Measurements from ENCODE around the gene AKAP13. TPM values are rescaled to one million over a fixed set of nuclear protein-coding genes. Genes with fewer than 3 reads are reported as not detected.

Gene AKAP13
- polyA plus RNA-seq, 3 donors, result 47.9 to 99.7 (median 92.6) TPM

DNA sequence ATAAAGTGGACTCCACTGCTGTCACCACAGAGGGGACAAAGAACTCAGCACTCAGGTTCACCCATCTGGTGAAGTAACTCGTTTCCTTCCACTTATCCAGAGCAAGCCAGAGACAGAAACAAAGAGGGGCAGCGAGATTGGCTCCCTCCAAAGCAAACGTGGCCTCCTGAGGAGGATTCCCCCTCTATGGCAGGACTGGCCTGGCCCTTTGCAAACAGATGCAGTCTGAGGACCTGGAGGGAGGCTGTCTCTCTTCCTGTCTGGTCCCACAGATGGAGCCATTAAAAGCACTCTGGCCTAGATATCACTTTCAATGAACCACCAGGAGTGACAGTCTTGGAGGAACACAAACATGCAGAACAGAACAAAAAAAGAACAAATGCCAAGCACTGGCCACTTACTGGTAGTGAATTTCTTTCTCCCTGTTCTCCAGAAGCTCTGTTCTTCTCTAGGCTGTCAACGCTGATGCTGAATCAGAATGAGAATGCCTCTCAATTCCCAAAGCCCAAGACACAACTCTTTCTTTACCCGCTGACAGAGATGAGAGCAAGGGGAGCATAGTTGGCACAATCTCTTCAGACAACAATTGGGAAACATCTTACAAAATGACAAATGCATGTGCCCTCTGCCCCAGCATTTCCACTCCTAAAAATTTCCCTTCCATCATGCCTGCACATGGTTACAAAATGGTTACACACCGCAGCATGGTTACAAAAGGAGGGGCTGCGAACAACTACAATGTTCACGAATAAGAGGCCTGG lies 400.0 kb downstream of the AKAP13 start:
- H3K27ac Mint-ChIP-seq, result no peak overlapping the region
- TF ChIP-seq, protein P1, sequence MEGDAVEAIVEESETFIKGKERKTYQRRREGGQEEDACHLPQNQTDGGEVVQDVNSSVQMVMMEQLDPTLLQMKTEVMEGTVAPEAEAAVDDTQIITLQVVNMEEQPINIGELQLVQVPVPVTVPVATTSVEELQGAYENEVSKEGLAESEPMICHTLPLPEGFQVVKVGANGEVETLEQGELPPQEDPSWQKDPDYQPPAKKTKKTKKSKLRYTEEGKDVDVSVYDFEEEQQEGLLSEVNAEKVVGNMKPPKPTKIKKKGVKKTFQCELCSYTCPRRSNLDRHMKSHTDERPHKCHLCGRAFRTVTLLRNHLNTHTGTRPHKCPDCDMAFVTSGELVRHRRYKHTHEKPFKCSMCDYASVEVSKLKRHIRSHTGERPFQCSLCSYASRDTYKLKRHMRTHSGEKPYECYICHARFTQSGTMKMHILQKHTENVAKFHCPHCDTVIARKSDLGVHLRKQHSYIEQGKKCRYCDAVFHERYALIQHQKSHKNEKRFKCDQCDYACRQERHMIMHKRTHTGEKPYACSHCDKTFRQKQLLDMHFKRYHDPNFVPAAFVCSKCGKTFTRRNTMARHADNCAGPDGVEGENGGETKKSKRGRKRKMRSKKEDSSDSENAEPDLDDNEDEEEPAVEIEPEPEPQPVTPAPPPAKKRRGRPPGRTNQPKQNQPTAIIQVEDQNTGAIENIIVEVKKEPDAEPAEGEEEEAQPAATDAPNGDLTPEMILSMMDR (IDR thresholded peaks at IDR 0.05), result no peak
- no peak overlapping the region for H3K4me2 ChIP-seq (replicated peaks; ENCODE audit: extremely low read depth, low read length, poor library complexity, severe bottlenecking)
- H3K36me3 ChIP-seq (replicated peaks in 1 of 2; ENCODE audit: control insufficient read depth in 1 of 2, insufficient read depth in 2 of 2, low read length in 2 of 2), result no peaks in the 10 kb centered on the region
- H2AFZ ChIP-seq (ENCODE audit: insufficient read depth, low read depth, low read length, poor library complexity, severe bottlenecking), result no peak overlapping the region
- H3K36me3 Mint-ChIP-seq, result no peaks in the 10 kb centered on the region
- H3K27me3 ChIP-seq (ENCODE audit: control insufficient read depth in 2 of 2, insufficient read depth in 2 of 2, low read length in 2 of 2), result no peaks in the 10 kb centered on the region
- peaks cover 0 to 3% (median 2%) of the 10 kb centered on the region in 3 donors for H3K27me3 Mint-ChIP-seq (ENCODE audit: low read depth in 3 of 3)
- H3K27ac ChIP-seq (ENCODE audit: low read depth in 1 of 2, low read length in 2 of 2), result no peak overlapping the region
- intact Hi-C loops (cut with micrococcal nuclease), result no loop called here
- H3K4me3 Mint-ChIP-seq, result no peak overlapping the region
- peaks cover under 1 to 11% of the 10 kb centered on the region in 2 donors for H3K4me1 ChIP-seq (ENCODE audit: control insufficient read depth in 1 of 2, insufficient read depth in 2 of 2, low read length in 2 of 2)
- DNase-seq, result no peak
- no peak overlapping the region for H3K4me3 ChIP-seq (replicated peaks in 1 of 3; ENCODE audit: low read depth in 2 of 3, low read length in 3 of 3)
- H3K79me2 ChIP-seq (ENCODE audit: insufficient read depth, low read length), result no peaks in the 10 kb centered on the region
- H3K4me1 Mint-ChIP-seq, result peaks cover 9% of the 10 kb centered on the region
- WGBS (ENCODE audit: insufficient coverage), result 92% methylated on average over 7 of the region's 8 CpGs
- no peaks in the 10 kb centered on the region for H4K20me1 ChIP-seq (ENCODE audit: insufficient read depth, low read length)
- H3K9me3 ChIP-seq (replicated peaks in 1 of 2; ENCODE audit: control insufficient read depth in 1 of 2, insufficient read depth in 1 of 2, low read length in 2 of 2), result no peaks in the 10 kb centered on the region
- H3K9me3 Mint-ChIP-seq, result no peaks in the 10 kb centered on the region
- H3K9ac ChIP-seq (ENCODE audit: insufficient read depth, low read length, poor library complexity, severe bottlenecking), result no peak overlapping the region

DNA sequence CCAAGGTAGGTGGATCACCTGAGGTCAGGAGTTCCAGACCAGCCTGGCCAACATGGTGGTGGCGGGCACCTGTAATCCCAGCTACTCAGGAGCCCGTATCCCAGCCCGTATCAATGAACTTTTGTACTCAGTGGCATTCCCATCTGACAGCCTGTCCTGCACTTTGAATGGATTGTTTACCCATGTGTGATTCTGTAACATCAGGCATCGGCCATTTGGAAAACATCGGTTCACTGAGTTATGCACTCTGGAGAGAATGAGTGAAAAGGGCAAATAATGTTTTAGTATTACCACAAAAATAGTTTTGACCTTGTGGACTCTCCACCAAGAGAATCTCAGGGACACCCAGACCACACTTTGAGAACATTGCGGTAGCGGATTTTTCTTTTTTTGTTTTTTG lies 400.7 kb downstream of the AKAP13 start:
- H3K79me2 ChIP-seq (ENCODE audit: insufficient read depth, low read length), result no peaks in the 10 kb centered on the region
- Mint-ChIP-seq H3K27ac (no peak overlapping the region), H3K27me3 (ENCODE audit: low read depth in 3 of 3) (peaks cover 0 to 2% (median 0%) of the 10 kb centered on the region in 3 donors), H3K4me3 (no peak overlapping the region), H3K36me3 (no peaks in the 10 kb centered on the region), H3K4me1 (peaks cover 12% of the 10 kb centered on the region), H3K9me3 (no peaks in the 10 kb centered on the region)
- no peak overlapping the region for H3K4me2 ChIP-seq (replicated peaks; ENCODE audit: extremely low read depth, low read length, poor library complexity, severe bottlenecking)
- no peaks in the 10 kb centered on the region for H3K36me3 ChIP-seq (replicated peaks in 1 of 2; ENCODE audit: control insufficient read depth in 1 of 2, insufficient read depth in 2 of 2, low read length in 2 of 2)
- H4K20me1 ChIP-seq (ENCODE audit: insufficient read depth, low read length), result no peaks in the 10 kb centered on the region
- H2AFZ ChIP-seq (ENCODE audit: insufficient read depth, low read depth, low read length, poor library complexity, severe bottlenecking), result no peak overlapping the region
- intact Hi-C loops (cut with micrococcal nuclease), result no loop called here
- TF ChIP-seq, protein P1 (IDR thresholded peaks at IDR 0.05), result no peak
- no peak overlapping the region for H3K4me3 ChIP-seq (replicated peaks in 1 of 3; ENCODE audit: low read depth in 2 of 3, low read length in 3 of 3)
- H3K9me3 ChIP-seq (replicated peaks in 1 of 2; ENCODE audit: control insufficient read depth in 1 of 2, insufficient read depth in 1 of 2, low read length in 2 of 2), result no peaks in the 10 kb centered on the region
- H3K27ac ChIP-seq (ENCODE audit: low read depth in 1 of 2, low read length in 2 of 2), result no peak overlapping the region
- H3K4me1 ChIP-seq (ENCODE audit: control insufficient read depth in 1 of 2, insufficient read depth in 2 of 2, low read length in 2 of 2), result peaks cover 2 to 11% of the 10 kb centered on the region in 2 donors
- DNase-seq, result no peak
- WGBS (ENCODE audit: insufficient coverage), result 92% methylated on average over 2 of the region's 7 CpGs
- no peaks in the 10 kb centered on the region for H3K27me3 ChIP-seq (ENCODE audit: control insufficient read depth in 2 of 2, insufficient read depth in 2 of 2, low read length in 2 of 2)
- H3K9ac ChIP-seq (ENCODE audit: insufficient read depth, low read length, poor library complexity, severe bottlenecking), result no peak overlapping the region
